HEK293T (cell line): ENCODE measurements around the gene RIMBP2.

Experiments used
- CTCF ChIA-PET: fragments of 350-600 bp; formaldehyde crosslinking; extraction: SDS; loops from one replicate; lab custom pipeline; 2021; ENCODE audit warnings: antibody characterized with exemption, inconsistent platforms; lab: Yijun Ruan, JAX
- POLR2A ChIA-PET: fragments of 350-600 bp; formaldehyde crosslinking; extraction: SDS; loops from one replicate; lab custom pipeline; 2020; ENCODE audit warnings: antibody characterized with exemption, inconsistent platforms; lab: Yijun Ruan, JAX
- DNase-seq: peaks from one replicate; pipeline ENCODE4 v3.0.0; 2012; ENCODE audit warnings: mixed read lengths; ENCODE audit errors: extremely low spot score
- ARNT ChIP-seq: fragments of 450-650 bp; IDR thresholded peaks from 2 replicates; pipeline ENCODE4 v1.6.1; 2017; ENCODE audit warnings: mild to moderate bottlenecking
- BHLHE40 ChIP-seq: fragments of 450-650 bp; IDR thresholded peaks from 2 replicates; pipeline ENCODE4 v1.6.1; 2016; ENCODE audit warnings: mild to moderate bottlenecking, moderate library complexity, borderline replicate concordance
- CTBP1 ChIP-seq: fragments of 450-650 bp; IDR thresholded peaks from 2 replicates; pipeline ENCODE4 v1.6.1; 2016; ENCODE audit warnings: borderline replicate concordance
- ELF4 ChIP-seq: fragments of 450-650 bp; IDR thresholded peaks from 2 replicates; pipeline ENCODE4 v1.6.1; 2017; ENCODE audit warnings: antibody characterized with exemption
- FOXA1 ChIP-seq: fragments of 450-650 bp; IDR thresholded peaks from 2 replicates; pipeline ENCODE4 v1.6.1; 2016; ENCODE audit warnings: mild to moderate bottlenecking
- FOXK2 ChIP-seq: fragments of 450-650 bp; IDR thresholded peaks from 2 replicates; pipeline ENCODE4 v1.6.1; 2016; ENCODE audit warnings: mild to moderate bottlenecking
- FOXM1 ChIP-seq: fragments of 450-650 bp; IDR thresholded peaks from 2 replicates; pipeline ENCODE4 v1.6.1; 2017; ENCODE audit warnings: mild to moderate bottlenecking, borderline replicate concordance
- HDGF ChIP-seq: fragments of 450-650 bp; IDR thresholded peaks from 2 replicates; pipeline ENCODE4 v1.6.1; 2017; ENCODE audit warnings: antibody characterized with exemption, borderline replicate concordance
- L3MBTL2 ChIP-seq: fragments of 450-650 bp; conservative IDR thresholded peaks from 2 replicates; pipeline ENCODE4 v1.6.1; 2016; ENCODE audit warnings: mild to moderate bottlenecking
- LEF1 ChIP-seq: fragments of 450-650 bp; IDR thresholded peaks from 2 replicates; pipeline ENCODE4 v1.6.1; 2017; ENCODE audit warnings: mild to moderate bottlenecking, borderline replicate concordance
- NFRKB ChIP-seq: fragments of 450-650 bp; IDR thresholded peaks from 2 replicates; pipeline ENCODE4 v1.6.1; 2016; ENCODE audit warnings: mild to moderate bottlenecking, moderate library complexity
- PKNOX1 ChIP-seq: fragments of 450-650 bp; IDR thresholded peaks from 2 replicates; pipeline ENCODE4 v1.6.1; 2016
- SP1 ChIP-seq: fragments of 450-650 bp; IDR thresholded peaks from 2 replicates; pipeline ENCODE4 v1.6.1; 2017
- SUZ12 ChIP-seq: fragments of 450-650 bp; IDR thresholded peaks from 2 replicates; pipeline ENCODE4 v1.6.1; 2016; ENCODE audit warnings: mild to moderate bottlenecking
- TARDBP ChIP-seq: fragments of 450-650 bp; IDR thresholded peaks from 2 replicates; pipeline ENCODE4 v1.6.1; 2016
- ZNF384 ChIP-seq: fragments of 450-650 bp; IDR thresholded peaks from 2 replicates; pipeline ENCODE4 v1.6.1; 2016

The RIMBP2 gene

DNA sequence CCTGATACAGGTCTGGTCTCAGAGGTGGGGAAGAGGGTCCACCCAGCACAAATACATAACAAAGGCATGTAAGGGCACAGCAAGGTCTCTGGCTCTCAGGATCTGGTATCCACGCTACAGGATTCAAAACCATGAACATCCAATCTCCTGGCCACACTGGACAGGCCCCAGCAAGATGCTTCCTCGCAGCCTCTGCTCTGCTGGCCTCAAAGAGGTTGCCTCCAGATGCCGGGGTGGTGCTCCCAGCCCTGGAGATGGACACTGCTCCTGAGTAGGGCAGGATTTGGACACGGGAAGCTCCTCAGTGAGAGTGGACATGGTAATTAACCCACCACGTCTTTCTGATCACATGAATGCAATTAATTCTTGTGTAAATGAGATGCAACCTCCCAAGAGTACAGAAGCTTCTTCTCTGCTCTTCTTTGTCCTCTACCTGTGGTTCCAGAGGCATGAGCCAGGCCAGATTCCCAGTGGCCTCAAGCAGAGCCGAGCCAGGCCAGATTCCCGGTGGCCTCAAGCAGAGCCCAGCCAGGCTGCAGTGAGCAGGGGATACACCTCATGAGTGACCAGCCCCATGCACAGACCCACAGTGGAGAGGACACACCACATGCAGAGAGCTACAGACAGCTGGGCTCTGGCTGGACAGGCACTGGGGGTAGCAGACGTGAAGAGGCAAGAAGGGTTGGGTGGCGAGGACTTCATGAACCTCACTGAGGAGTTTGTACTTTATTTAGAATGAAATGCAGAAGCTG, 192.1 kb downstream of the RIMBP2 start:
- ChIA-PET POLR2A (no interaction called here), CTCF (no interaction called here)
- DNase-seq: no peak
- no peak for TF ChIP-seq HDGF
- no peak for TF ChIP-seq SUZ12
- TF ChIP-seq SP1: no peak
- TF ChIP-seq ELF4: no peak
- no peak for TF ChIP-seq ARNT
- TF ChIP-seq LEF1: no peak
- TF ChIP-seq FOXM1: no peak
- TF ChIP-seq L3MBTL2: no peak
- no peak for TF ChIP-seq NFRKB
- no peak for TF ChIP-seq FOXK2
- TF ChIP-seq TARDBP: no peak
- no peak for TF ChIP-seq BHLHE40
- TF ChIP-seq ZNF384: no peak
- no peak for TF ChIP-seq FOXA1
- no peak for TF ChIP-seq PKNOX1
- TF ChIP-seq CTBP1: no peak

- CTCF ChIA-PET: no interaction called here
- POLR2A ChIA-PET: no interaction called here
- DNase-seq: no peak
- TF ChIP-seq ARNT (no peak), CTBP1 (no peak), FOXK2 (no peak)
These were observed 192.9 kb downstream of the RIMBP2 start for GRCh38 chr12:130523208-130523607.

- TF ChIP-seq SUZ12: no peak
- ChIA-PET POLR2A (no interaction called here), CTCF (no interaction called here)
- no peak for DNase-seq
These were observed 193.8 kb downstream of the RIMBP2 start for GRCh38 chr12:130522244-130522834.

- POLR2A ChIA-PET: no interaction called here
- TF ChIP-seq SP1 (no peak), SUZ12 (no peak), HDGF (no peak), LEF1 (no peak), FOXM1 (no peak), TARDBP (no peak), ZNF384 (no peak), BHLHE40 (no peak), L3MBTL2 (no peak)
- DNase-seq: no peak
- CTCF ChIA-PET: no interaction called here
These were observed 194.5 kb downstream of the RIMBP2 start for GRCh38 chr12:130521375-130522124.

DNA sequence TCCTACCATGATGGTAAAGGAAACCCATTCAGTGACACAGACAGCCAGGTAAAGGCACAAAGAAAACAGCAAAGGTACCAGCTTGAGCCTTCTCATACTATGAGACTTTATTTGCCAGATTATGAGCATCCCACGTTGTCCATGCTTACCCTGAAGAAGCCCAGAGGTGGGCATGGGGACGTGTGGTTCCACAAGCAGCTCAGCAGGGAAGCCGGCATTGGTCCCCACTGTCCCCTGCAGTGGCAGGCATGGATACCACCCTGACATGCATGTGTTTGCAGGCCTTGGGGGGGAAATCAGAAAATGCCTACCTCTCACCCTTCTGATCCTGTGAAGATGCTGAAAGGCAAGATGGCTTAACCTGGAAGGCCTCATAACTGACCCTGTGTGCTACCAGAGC, 195.3 kb downstream of the RIMBP2 start:
- POLR2A ChIA-PET: no interaction called here
- CTCF ChIA-PET: no interaction called here
- TF ChIP-seq ARNT: no peak
- no peak for TF ChIP-seq ZNF384
- no peak for TF ChIP-seq SUZ12
- TF ChIP-seq SP1: no peak
- no peak for TF ChIP-seq CTBP1
- TF ChIP-seq FOXM1: no peak
- TF ChIP-seq LEF1: no peak
- no peak for DNase-seq

GRCh38 chr12:130517588-130517987, 198.5 kb downstream of the RIMBP2 start:
- ChIA-PET POLR2A (no interaction called here), CTCF (no interaction called here)
- no peak for DNase-seq
- TF ChIP-seq L3MBTL2 (no peak), FOXA1 (no peak), SUZ12 (no peak), ARNT (no peak), TARDBP (no peak)

GRCh38 chr12:130514149-130514551, 201.9 kb downstream of the RIMBP2 start:
- no peak for DNase-seq
- ChIA-PET POLR2A (no interaction called here), CTCF (no interaction called here)
- TF ChIP-seq LEF1: no peak
- no peak for TF ChIP-seq SP1
- TF ChIP-seq L3MBTL2: no peak
- TF ChIP-seq FOXM1: no peak
- TF ChIP-seq FOXA1: no peak
- TF ChIP-seq ZNF384: no peak
- no peak for TF ChIP-seq ELF4
- no peak for TF ChIP-seq BHLHE40
- no peak for TF ChIP-seq SUZ12
- no peak for TF ChIP-seq HDGF
- TF ChIP-seq NFRKB: no peak
- TF ChIP-seq ARNT: no peak
- TF ChIP-seq TARDBP: no peak
- no peak for TF ChIP-seq FOXK2
- no peak for TF ChIP-seq PKNOX1
- no peak for TF ChIP-seq CTBP1
